ENCODE measurements around the gene TMEM54. TPM values are rescaled to one million over a fixed set of nuclear protein-coding genes. Genes with fewer than 3 reads are reported as not detected.

Gene TMEM54
- total RNA-seq, 2 experiments from 2014 or later, result 3.0 to 3.2 TPM

DNA sequence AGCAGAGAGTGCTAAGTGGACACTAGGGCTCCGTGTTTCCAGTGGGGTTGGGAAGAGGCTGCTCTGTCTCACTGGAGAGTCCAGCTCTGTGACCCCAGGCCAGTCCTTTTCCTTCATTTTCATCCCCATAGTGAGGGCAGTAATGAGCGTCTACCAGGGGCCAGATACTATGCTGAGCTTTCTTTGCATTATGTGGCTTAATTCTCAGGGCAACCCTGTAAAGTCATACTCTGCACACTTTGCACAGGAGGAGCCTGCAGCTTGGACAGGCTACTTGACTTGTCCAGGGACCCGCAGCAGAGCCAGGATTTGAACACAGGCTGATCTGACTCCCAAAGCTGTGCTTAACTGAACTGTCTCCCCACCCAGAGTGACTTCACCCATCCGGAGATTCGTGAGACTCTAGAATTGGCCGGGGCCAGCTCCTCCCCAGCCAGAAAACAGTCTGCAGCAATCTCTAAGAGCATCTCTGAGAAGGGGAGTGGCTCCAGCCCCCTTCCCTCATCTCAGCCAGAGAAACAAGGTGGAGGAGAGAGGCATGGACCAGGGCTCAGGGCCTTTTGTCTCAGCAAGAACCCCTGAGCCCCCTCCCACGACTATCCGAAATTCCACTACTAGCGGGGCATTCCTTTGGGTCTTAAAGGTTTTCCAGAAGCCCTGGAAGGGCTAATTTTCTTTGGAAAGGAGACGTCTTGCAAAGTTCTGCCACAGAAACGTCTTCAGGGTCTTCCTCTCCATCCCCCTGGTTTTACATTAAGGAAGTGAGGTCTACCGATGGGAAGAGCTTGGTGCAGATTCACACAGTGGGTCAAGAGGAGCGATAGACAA, 29.6 kb downstream of the TMEM54 start:
- POLR2A ChIA-PET, result no interaction called here
- CTCF ChIA-PET, result interaction anchor here (0.8 to 1.8 kb wide), 6 partner anchors 10 to 186 kb away, joined by 3 to 11 read pairs (median 3); no protein-coding TSS in a partner anchor

DNA sequence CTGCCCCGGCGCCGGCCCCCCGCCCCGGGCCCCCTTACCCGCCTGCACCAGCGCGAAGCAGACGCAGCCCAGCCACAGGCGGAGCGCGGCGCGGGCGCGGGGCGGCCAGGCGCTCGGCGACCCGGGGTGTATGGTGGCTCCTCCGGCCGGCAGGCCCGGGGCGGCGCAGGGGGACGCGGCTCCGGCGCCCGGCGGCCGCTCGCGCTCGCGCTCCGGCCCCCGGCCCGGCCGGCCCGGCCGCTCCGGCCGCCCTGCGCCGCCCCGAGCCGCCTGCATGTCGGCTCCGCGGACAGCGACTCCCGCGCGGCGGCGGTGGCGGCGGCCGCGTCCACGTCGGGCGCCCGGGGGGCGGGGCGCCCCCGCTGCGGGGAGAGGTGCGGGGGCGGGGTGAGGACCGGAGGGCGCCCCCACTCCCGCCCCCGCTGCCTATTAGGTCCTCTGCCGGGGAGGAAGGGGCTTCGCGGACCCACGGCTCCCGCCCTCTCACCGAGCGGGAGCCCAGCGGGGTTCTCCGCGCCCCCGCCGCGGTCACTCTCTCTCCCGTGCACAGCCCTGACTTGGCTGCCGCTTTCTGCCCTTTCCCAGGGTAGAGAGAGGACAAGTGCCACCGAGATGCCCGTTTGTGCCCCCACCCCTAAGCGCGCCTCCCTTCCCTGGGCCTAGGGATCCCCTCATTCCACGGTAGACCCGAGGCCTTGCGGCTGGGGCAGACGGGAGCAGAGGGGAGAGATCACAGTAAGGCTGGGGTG, 30.4 kb downstream of the TMEM54 start, which contains the start of gene FNDC5:
FNDC5 (minus strand) TSS at position 298 of the 749 bp plus-strand sequence.
- ChIA-PET CTCF (interaction anchor here (0.6 to 1.8 kb wide), 3 partner anchors 13 to 158 kb away, joined by 3 to 11 read pairs (median 4); no protein-coding TSS in a partner anchor), POLR2A (interaction anchor here (0.5 kb wide), 2 partner anchors 9 to 194 kb away, joined by 4 read pairs; no protein-coding TSS in a partner anchor)

DNA sequence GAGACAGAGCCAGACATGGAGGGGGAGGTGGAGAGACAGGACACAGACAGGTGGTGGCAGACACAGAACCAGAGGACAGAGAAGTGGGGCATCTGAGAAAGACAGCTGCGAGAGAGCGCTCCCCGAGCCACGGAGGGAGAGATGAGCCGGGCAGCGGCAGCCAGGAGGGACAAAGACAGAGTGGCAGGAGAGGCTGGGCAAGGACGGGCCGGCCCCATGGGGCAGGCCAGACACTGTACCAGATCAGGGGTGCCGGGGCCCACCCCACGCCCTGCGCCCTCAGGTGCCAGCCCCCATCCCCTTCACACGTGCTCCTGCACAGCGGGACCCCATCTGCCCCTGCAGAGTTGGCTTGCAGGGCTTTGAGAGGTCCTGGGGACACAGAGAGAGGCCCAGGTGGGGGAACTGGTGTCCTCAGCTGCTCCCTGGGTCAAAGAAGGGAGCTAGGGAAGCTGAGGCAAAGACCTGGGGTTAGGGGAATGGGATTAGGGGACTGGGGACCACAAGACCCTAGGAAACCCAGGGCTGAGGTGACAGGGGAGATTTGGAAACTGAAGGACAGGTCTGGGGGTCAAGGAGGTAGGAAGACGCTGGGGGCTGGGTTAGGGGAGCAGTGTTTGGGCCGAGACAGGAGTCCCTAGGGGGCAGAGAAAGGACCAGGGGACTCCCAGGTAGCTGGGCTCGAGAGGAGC, 31.1 kb downstream of the TMEM54 start:
- ChIA-PET CTCF (interaction anchor here (0.6 to 0.8 kb wide), 2 partner anchors 14 to 158 kb away, joined by 3 to 4 read pairs; no protein-coding TSS in a partner anchor), POLR2A (interaction anchor here (0.5 kb wide), 2 partner anchors 10 to 193 kb away, joined by 4 read pairs; no protein-coding TSS in a partner anchor)

DNA sequence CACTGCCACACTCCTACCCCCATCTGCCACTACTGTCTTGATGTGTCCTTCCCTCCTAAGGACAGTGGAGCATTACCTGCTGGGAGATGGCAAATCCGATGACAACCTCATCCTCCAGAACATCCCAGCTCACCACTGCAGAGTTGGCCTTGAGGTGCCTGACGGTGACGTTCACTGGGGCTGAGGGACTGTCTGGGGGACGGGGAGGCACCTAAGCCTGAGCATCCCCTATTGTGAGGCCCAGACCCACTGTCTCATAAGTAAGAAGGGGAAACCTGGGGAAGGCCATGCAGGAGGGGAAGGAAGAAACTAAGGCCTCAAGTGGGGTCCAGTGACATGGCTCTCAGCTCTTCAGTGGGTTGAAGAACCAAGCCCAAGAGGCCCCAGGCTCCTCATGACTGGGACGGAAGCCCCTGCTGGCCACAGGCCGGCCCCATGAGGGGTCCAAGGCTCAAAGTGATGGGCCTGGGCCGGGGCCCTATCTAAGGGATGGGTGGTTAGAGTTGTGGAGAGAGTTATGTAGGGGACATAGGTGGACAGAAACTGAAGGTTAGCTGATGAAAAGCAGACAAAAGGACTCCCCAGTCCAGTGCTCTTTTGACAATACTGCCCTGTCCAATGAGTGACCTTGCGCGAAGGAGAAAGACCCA, 32.3 kb downstream of the TMEM54 start:
- ChIA-PET CTCF (no interaction called here), POLR2A (no interaction called here)

DNA sequence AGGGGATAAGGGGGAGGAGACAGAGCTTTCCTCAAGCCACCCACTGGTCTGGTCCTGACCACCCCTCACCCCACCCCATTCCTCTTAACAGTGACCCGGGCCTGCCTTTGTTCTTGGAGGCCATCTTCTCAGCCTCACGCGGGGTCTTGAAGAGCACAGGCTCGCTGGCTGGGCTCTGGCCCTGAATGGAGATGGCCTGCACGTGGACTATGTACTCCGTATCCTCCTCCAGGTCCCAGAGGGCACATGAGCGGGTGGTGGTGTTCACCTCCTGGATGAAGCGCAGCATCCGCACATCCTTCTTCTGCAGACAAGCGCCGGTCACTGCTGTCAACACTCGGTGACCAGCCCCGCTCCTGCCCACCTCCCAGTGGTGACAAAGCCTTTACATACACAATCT, 33.1 kb downstream of the TMEM54 start:
- CTCF ChIA-PET, result no interaction called here

DNA sequence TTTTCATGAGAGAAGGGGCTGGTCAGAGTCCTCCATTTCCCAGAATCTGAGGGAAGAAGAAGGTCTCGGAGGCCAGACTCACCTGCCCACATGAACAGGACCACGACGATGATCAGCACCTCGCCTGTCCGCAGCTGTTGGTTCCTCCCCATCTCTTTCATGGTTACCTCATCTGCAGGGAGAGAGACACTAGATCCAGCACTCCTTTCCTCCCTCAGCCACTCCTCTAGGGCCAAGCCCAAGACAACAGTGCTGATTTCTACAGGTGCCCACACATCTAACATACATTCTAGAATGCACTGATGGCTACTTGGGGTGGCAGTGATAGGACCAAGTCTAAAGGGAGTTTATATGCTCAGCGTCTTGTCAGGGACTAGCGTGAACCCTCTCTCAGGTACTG, 33.5 kb downstream of the TMEM54 start:
- POLR2A ChIA-PET, result no interaction called here
- CTCF ChIA-PET, result no interaction called here

More for the DNA sequence above, 33.1 kb downstream of the TMEM54 start:
- POLR2A ChIA-PET, result no interaction called here

DNA sequence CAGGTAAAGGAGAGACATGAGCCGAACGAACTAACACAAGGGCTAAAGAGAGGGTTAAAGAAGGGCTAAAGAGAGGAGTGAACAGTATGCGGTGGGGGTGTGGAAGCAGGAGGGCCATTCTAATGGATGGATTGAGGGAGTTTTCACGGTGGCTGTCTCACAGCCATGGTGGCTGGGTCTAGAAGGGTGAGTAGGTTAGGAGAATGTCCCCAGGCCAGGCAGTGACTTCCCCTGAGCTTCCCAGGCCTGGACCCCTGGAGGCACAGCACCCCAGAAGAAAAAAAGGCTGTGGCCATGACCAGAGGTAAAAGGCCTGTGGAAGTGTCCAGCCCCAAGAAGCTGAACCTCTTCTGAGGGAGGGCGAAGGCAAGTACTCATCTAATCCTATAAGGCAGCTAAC, 34.0 kb downstream of the TMEM54 start:
- POLR2A ChIA-PET, result no interaction called here

DNA sequence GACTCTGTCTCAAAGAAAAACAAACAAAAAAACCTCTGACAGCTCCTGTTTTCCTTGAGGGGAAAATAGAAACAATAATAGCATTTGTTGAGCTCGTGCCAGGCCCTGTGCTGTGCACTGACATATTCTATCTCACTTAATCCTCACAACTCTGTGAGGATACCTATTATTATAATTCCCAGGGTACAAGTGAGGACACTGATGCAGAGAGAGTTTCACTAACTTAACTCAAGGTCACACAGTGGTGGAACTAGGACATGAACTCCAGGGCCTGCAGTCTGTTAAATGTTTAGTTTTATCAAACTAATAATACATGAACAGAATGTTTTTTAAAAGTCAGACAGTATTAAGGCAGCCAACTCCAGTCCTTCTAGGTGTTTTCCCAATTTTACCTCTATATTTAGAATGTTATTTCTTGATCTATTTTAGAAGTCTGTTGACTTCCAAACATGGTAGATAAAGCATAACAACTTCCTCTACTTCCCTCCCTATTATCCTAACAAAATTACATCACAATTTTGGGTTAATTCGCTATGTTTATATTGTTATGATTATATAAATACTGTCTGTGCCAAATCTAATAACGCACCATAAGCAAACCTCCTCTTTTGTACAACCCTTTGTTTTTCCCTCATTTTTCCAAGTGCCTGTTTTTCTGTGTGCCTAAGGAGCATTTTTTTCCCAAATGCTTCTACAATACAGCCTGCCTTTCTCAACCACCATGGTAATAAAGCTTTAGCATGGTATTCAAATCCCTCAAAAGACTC, 35.4 kb downstream of the TMEM54 start:
- CTCF ChIA-PET, result no interaction called here
- POLR2A ChIA-PET, result interaction anchor here (0.5 kb wide), 1 partner anchor 336 kb away, joined by 3 read pairs; no protein-coding TSS in a partner anchor

More for the DNA sequence above, 34.0 kb downstream of the TMEM54 start:
- CTCF ChIA-PET, result interaction anchor here (1.1 kb wide), 1 partner anchor 154 kb away, joined by 4 read pairs; no protein-coding TSS in a partner anchor

DNA sequence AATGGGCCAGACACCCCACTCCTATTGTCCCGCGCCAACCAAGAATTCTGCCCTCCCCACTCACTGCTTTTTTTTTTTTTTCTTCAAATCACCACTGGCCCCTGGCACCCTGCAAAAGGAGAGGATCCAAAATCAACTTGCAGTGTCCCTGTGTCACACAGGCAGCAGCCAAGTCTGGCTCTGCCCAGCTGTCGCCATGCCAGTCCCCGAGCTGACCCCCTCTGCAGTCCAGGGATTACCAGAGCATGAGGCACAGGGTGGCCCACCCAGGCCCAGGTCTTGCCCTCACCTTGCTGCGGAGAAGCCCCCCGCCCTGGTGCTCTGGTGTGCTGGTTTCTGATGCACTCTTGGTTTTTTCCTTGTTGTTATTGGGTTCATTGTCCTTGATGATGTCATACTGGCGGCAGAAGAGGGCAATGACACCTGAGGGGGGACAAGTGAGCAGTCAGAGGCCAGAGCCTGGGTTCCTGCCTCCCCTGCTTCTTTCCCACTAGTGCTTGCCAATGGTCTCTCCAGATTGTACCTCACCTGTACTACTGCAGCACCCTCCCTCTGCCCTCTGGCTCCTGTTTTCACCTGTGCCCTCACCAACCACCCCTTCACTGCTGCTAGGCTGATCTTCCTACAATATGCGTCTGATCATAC, 36.7 kb downstream of the TMEM54 start:
- ChIA-PET CTCF (no interaction called here), POLR2A (no interaction called here)

DNA sequence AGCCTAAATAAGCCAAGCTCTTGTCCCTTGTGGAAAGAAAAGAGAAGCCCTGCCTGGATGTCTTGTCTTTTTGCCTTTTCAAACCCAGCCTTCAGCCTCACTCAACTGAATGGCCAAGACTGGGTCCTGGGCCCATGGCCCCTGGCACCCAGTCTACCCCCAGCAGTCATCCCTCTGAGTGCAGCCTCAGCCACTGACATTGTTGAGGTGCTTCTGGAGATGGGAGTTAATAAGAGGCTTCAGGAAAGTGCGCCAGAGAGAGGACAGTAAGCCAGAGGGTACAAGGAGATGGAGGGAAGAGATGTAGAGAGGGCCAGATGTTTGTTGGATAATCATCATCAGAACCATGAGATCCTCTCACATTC, 37.3 kb downstream of the TMEM54 start:
- ChIA-PET POLR2A (no interaction called here), CTCF (no interaction called here)

DNA sequence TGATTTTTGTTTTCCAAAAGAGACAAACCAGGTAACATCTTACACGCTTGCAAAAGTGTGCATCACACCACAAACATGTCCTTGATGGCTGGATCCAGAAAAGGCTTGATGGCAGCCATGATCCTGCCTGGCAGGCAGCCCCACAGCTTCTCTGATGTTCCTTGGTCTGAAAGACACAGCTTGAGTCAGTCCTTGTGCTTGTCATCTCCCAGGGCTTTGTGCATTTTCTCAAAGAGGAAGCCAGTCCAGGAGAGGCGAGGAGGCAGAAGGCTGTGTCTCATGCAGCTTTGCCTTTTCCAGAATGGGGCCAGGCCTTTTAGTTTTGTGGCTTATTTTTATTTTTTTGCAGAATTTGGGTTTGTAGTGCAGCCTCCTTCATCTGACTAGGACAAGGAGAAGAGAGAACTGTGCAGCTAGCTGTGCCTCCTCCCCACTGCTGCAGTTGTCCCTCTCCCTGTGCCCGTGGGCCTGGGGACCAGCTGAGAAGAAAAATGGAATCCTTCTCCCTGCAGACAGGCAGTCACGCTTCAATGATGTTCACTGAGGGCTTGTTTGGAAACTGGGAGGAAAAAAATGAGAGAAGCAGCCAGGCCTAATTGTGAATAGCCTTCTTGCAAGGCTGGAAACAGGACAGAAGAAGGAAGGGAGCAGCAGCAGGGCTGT, 37.8 kb downstream of the TMEM54 start:
- ChIA-PET CTCF (interaction anchor here (0.6 to 2.3 kb wide), 2 partner anchors 10 to 381 kb away, joined by 3 to 5 read pairs; no protein-coding TSS in a partner anchor), POLR2A (no interaction called here)

DNA sequence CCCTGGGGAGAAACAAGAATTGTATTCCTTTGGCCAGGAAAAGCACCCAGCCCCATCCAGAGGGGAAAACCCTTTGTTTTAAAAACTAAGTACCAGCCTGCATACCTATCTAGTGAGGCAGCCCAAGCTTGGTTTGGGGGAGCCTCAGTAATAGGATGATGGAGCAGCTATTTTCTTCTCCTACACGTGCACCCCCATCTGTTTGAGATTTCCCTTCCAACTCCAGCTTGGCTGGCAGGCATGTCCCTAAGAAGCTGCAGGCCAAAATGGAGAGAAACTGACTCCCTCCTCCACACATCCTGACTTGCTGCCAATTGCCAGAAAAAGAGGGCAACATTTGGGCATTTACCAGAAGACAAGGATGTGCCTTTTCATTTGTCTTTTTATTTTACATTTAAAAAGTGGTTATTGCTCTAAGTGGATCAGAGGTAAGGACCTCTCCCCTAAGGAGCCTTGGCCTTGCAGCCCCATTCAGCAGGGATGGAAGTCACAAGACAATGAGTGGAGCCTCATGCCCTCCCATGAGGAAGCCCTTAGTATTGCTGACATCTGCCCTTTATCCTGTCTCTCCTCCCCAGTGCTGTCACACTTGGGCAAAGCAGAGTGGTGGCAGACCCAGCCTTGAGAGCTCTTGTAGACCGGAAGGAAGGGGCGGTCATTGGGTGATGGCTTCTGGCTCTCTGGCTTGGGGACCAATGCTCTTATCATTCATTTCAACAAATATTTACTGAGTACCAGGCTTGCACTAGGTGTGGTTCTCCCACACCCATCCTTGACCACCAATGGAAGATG, 39.1 kb downstream of the TMEM54 start:
- ChIA-PET CTCF (interaction anchor here (0.6 to 2.3 kb wide), 3 partner anchors 10 to 150 kb away, joined by 3 to 7 read pairs (median 5); no protein-coding TSS in a partner anchor), POLR2A (interaction anchor here (0.5 kb wide), 1 partner anchor 717 kb away, joined by 4 read pairs; no protein-coding TSS in a partner anchor)

DNA sequence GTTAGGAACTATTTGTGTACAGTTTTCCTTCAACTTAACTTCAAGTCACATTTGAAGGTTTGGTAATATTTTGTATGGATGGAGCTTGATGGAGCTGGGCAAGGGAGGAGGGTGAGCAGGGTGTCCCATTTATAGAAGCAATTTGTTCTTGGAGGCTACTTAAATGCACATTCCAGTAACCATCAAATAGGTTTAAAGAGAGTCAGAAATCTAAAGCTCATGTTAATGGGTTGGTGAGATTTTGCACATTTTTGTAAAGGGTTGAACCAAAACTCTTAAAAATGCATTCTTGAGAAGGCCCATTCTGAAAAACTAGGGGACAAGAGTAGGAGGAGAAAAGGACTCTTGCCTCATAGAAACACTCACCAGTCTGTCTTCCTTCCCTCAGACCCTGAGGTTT, 40.6 kb downstream of the TMEM54 start:
- POLR2A ChIA-PET, result no interaction called here
- CTCF ChIA-PET, result interaction anchor here (1.3 to 1.9 kb wide), 2 partner anchors 11 to 148 kb away, joined by 3 to 7 read pairs; no protein-coding TSS in a partner anchor

DNA sequence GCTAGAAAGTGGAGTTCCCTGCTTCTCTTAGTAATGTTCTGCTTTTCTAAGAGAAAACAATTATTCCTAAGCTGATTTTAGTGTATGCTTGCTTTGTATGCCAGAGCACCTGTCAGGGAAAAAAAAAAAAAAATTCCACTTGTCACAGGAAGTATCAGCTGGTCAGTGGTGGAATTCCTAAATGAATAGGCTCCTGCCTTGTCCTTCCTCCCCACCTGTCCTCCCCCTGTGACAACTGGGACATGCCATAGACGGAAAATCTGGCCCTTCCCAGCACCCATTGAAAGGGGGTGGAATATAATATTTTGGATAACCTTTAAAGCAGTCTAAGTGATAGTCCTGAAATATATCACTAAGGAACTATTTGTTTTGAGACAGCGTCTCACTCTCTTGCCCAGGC, 41.3 kb downstream of the TMEM54 start:
- CTCF ChIA-PET, result interaction anchor here (1.3 to 1.9 kb wide), 2 partner anchors 12 to 148 kb away, joined by 3 to 7 read pairs; no protein-coding TSS in a partner anchor
- POLR2A ChIA-PET, result no interaction called here

DNA sequence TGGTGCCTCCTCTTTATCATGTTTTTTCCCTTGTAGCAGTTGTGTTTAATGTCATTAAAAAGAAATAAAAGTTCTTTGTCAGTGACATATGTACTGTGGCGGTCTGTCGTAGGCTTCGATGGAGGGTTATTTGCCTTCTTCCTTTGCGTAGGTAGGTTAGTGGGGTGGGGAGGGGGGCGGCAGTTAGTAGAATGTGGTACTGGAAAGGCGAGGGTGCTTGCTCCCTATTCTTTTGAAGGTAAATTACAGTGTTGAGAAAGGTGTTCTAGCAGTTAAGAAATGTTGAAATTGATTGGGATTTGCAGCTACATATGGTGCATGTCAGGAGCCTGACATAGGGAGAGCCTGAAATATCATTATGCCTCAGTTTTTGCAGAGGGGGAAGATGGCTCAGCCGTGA, 42.4 kb downstream of the TMEM54 start:
- ChIA-PET CTCF (interaction anchor here (1.1 kb wide), 1 partner anchor 14 kb away, joined by 3 read pairs; no protein-coding TSS in a partner anchor), POLR2A (no interaction called here)

DNA sequence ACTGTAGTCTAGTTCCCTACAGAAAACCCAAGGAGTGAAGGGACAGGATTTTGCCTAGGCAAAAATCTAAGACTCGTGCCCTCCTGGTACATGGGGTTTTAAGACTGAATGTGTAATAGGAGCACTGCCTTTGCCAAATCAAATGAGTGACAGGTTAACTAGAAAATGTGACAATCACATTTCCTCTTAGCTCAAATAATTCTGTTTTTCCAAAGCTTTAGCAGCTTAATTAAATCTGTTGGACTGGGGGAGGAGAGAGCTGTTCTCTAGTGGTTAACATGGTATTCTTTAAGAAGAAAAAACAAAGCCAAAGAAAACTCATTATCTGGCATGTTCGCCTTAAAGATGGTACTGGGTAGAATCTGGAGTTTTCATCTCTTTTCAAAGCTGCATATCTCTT, 43.1 kb downstream of the TMEM54 start:
- ChIA-PET CTCF (no interaction called here), POLR2A (no interaction called here)

All from activated CD8-positive, alpha-beta memory T cell treated with anti-CD3 and anti-CD28 coated beads for 36 hours (primary cell).